Activated CD4-positive, alpha-beta T cell treated with anti-CD3 and anti-CD28 coated beads, Interleukin-2, amount 10 ng/mL, durations not matched to agents 24 days and 14 days (primary cell): ENCODE results near the gene TTLL11. TPM values are rescaled to one million over a fixed set of nuclear protein-coding genes. Genes with fewer than 3 reads are reported as not detected.
"Not testable (repeated sequence)": the region's sequence is repeated elsewhere in the genome, so short reads cannot be mapped to it uniquely, and the experiment has no call there.

Experiments used
- DNase-seq: peaks from one replicate; pipeline ENCODE4 v3.0.0; 2022
- H3K27ac Mint-ChIP-seq: one replicate; pipeline ENCODE4 v1.8.0; 2022; ENCODE audit warnings: mild to moderate bottlenecking, mixed read lengths
- H3K27me3 Mint-ChIP-seq: one replicate; pipeline ENCODE4 v1.8.0; 2022; ENCODE audit warnings: mixed read lengths
- H3K36me3 Mint-ChIP-seq: one replicate; pipeline ENCODE4 v1.8.0; 2022; ENCODE audit warnings: low read depth, mild to moderate bottlenecking, mixed read lengths
- H3K4me1 Mint-ChIP-seq: one replicate; pipeline ENCODE4 v1.8.0; 2021; ENCODE audit warnings: mixed read lengths
- H3K4me3 Mint-ChIP-seq: one replicate; pipeline ENCODE4 v1.8.0; 2022; ENCODE audit warnings: mild to moderate bottlenecking, moderate library complexity, mixed read lengths
- H3K9me3 Mint-ChIP-seq: one replicate; pipeline ENCODE4 v1.8.0; 2021; ENCODE audit warnings: mixed read lengths
- intact Hi-C: fragments of 100-400 bp; cut with micrococcal nuclease; formaldehyde crosslinking; loops from one replicate; pipeline ENCODE4 v1.15.1; 2023
- total RNA-seq: library from RNA; stranded (reverse); gene quantifications from 2 replicates; pipeline ENCODE4 v1.2.3, GENCODE V29; 2022

Gene TTLL11
- total RNA-seq, 1 donor from 2014 or later = 2.4 TPM

DNA sequence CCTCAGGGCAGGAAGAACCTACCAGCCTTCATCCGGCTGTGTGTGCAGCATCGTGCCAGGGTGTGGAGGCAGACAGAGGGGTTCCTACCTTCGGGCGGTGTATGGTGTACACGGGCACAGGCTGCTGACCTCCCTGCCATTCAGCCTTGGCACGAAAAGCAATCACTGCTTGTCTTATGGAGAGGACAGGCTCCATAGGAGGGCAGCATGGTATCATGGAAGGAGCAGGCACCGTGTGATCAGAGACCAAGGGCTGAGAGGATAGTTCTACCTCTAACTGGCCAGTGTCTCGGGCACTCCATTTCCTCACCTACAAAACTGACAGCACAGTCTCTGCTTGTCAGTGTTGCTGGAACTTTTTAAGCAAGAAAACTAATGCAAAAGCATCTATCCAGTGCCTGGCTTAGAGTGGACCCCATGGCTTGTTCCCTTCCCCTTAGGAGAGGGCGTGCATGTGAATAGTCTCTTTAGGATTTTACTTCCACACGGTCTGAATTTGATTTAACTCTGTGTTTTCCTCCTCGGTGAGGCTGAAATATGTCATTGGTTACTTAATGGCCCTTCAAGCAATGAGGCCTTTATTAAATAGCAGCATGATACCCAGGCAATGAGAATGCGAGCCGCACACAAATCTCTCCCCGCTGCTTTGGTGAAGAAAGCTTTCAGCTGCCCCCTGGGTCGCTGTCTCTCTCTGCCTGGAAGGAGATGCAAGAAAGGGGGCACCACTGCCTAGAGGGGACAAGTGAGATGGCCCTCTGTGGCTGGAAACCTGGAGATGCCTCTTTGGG is 22.2 kb downstream of the TTLL11 start:
- Mint-ChIP-seq H3K4me1 (no peaks in the 10 kb centered on the region), H3K27ac (no peak overlapping the region), H3K9me3 (no peaks in the 10 kb centered on the region), H3K36me3 (no peaks in the 10 kb centered on the region), H3K27me3 (no peaks in the 10 kb centered on the region), H3K4me3 (no peak overlapping the region)
- DNase-seq = no peak
- intact Hi-C loops = no loop called here

GRCh38 chr9:122066680-122067079 is 26.4 kb downstream of the TTLL11 start:
- H3K27ac Mint-ChIP-seq, H3K4me3 Mint-ChIP-seq, H3K4me1 Mint-ChIP-seq, H3K27me3 Mint-ChIP-seq, DNase-seq, H3K9me3 Mint-ChIP-seq, intact Hi-C loops, H3K36me3 Mint-ChIP-seq: not testable (repeated sequence)

GRCh38 chr9:122065923-122066629 is 27.0 kb downstream of the TTLL11 start:
- H3K36me3 Mint-ChIP-seq = no peaks in the 10 kb centered on the region
- DNase-seq = no peak
- H3K4me1 Mint-ChIP-seq = no peaks in the 10 kb centered on the region
- intact Hi-C loops = no loop called here
- H3K4me3 Mint-ChIP-seq = no peak overlapping the region
- peaks cover 3% of the 10 kb centered on the region for H3K27me3 Mint-ChIP-seq
- H3K9me3 Mint-ChIP-seq = no peaks in the 10 kb centered on the region
- no peak overlapping the region for H3K27ac Mint-ChIP-seq

DNA sequence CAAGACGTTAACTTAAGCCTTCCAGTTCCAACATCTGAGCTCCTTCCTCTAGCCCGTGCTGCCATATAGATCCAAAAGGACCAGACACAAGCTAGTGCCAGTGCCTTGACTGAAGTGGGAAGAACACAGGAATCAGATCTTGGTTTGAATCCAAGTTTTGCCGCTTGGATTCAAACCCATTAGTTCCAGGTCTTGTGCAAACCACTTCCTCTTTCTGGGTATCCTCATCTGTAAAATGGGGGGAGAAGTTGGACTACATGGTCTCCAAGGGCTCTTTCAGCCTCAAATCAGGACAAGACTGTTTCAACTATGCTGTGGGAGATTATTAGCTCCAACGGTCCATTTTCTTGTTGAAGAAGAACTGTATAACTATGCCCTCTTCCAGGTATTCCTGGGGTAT is 32.6 kb downstream of the TTLL11 start:
- no peak for DNase-seq
- H3K9me3 Mint-ChIP-seq = no peaks in the 10 kb centered on the region
- H3K27me3 Mint-ChIP-seq = peaks cover 3% of the 10 kb centered on the region
- intact Hi-C loops = no loop called here
- H3K4me3 Mint-ChIP-seq = no peak overlapping the region
- no peaks in the 10 kb centered on the region for H3K36me3 Mint-ChIP-seq
- no peaks in the 10 kb centered on the region for H3K4me1 Mint-ChIP-seq
- no peak overlapping the region for H3K27ac Mint-ChIP-seq

- Mint-ChIP-seq H3K9me3 (no peaks in the 10 kb centered on the region), H3K27ac (no peak overlapping the region), H3K27me3 (peaks cover 3% of the 10 kb centered on the region), H3K36me3 (no peaks in the 10 kb centered on the region), H3K4me1 (no peaks in the 10 kb centered on the region), H3K4me3 (no peak overlapping the region)
- DNase-seq = no peak
- intact Hi-C loops = loop anchor here (10.0 kb wide), 1 partner anchor 65 kb away; no protein-coding TSS in a partner anchor
These were observed 33.2 kb downstream of the TTLL11 start for GRCh38 chr9:122059955-122060324.

GRCh38 chr9:122059214-122059954 is 33.7 kb downstream of the TTLL11 start:
- Mint-ChIP-seq H3K9me3 (no peaks in the 10 kb centered on the region), H3K4me1 (no peaks in the 10 kb centered on the region)

DNA sequence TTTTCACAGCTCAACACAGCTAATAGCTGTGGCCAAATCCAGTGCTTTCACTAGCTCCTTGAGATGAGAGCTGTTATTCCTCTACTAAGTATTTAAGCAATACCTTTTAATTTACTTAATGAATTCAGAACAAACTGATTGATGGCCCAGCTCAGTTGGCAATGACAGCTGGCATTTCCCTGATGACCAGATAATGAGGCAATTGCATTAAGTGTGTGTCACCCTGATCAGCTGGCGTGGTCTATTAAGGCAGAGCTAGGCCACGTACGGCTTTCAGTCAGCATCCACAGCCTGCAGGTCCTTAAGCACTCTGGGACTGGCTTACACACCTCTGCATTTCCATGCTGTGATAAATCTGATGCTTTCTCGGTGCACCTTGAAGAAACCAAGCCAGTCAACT is 34.4 kb downstream of the TTLL11 start:
- Mint-ChIP-seq H3K4me1 (no peaks in the 10 kb centered on the region), H3K36me3 (no peaks in the 10 kb centered on the region), H3K27me3 (no peaks in the 10 kb centered on the region), H3K4me3 (no peak overlapping the region), H3K9me3 (no peaks in the 10 kb centered on the region), H3K27ac (no peak overlapping the region)
- DNase-seq = no peak
- intact Hi-C loops = loop anchor here (10.0 kb wide), 1 partner anchor 64 kb away; no protein-coding TSS in a partner anchor

More at GRCh38 chr9:122059214-122059954, 33.7 kb downstream of the TTLL11 start:
- Mint-ChIP-seq H3K27me3 (peaks cover under 1% of the 10 kb centered on the region), H3K27ac (no peak overlapping the region), H3K36me3 (no peaks in the 10 kb centered on the region), H3K4me3 (no peak overlapping the region)
- intact Hi-C loops = loop anchor here (10.0 kb wide), 1 partner anchor 65 kb away; no protein-coding TSS in a partner anchor
- DNase-seq = no peak

DNA sequence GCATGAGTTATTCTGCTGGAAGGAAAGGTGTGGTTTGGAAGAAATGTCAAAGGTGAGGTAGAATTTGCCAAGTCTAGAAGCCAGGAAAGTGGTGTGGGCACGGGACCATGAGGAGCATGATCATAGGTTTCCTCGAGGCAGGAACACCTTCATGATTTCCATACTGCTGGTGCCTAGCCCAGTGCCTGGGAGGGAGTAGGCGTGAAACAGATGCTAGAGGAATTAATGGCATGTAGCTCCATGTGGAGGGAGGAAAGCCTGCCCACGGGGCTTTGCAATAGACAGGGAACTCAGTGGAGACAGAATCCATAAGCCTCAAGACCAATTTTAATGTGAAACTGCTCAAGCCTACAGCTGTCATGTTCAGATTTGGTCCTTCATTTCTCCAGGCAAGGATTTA is 35.1 kb downstream of the TTLL11 start:
- Mint-ChIP-seq H3K36me3 (no peaks in the 10 kb centered on the region), H3K27ac (no peak overlapping the region), H3K4me3 (no peak overlapping the region), H3K4me1 (no peaks in the 10 kb centered on the region), H3K27me3 (no peaks in the 10 kb centered on the region), H3K9me3 (no peaks in the 10 kb centered on the region)
- DNase-seq = no peak
- intact Hi-C loops = loop anchor here (10.0 kb wide), 1 partner anchor 63 kb away; no protein-coding TSS in a partner anchor

GRCh38 chr9:122057211-122057610 is 35.9 kb downstream of the TTLL11 start:
- no peaks in the 10 kb centered on the region for H3K27me3 Mint-ChIP-seq
- H3K4me3 Mint-ChIP-seq = no peak overlapping the region

DNA sequence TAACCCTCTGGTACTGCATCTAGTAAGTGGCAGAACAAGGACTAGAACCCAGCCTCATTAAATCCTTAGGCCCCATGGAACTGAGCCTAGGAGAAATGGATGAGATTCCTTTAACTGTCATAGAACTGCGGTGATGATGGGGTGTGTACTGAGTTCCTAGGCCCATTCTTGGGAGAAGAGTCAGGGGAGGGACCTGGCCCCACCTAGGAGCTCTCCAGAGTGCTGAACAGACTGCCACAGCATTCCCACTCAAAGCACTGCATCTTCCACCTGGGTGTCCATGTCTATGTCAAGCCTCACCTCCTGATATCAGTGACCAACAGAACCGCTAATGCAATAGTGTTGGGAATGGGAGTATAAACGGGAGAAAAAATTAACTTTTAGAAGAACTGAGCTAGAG is 36.6 kb downstream of the TTLL11 start:
- DNase-seq = no peak

More at GRCh38 chr9:122057211-122057610, 35.9 kb downstream of the TTLL11 start:
- Mint-ChIP-seq H3K36me3 (no peaks in the 10 kb centered on the region), H3K27ac (no peak overlapping the region), H3K9me3 (no peaks in the 10 kb centered on the region), H3K4me1 (no peaks in the 10 kb centered on the region)
- intact Hi-C loops = loop anchor here (10.0 kb wide), 1 partner anchor 62 kb away; no protein-coding TSS in a partner anchor
- no peak for DNase-seq

DNA sequence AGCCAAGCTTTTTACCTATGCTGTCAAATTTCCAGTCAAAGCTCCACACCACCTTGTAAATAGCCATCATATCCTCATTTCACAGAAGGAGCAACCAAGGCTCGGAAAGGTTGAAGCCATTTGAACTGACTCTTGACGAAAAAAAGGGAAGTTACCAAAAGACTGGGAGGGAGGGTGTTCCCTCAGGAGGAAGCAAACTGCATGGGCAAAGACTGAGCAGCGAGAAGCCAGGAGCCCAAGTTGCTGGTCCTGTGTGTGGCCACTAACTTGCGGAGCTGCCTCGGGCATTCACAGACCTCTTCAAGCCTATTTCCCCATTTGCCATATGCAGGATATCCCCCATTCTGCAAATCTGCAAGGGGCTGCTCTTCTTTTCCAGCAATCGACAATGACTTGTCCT is 37.4 kb downstream of the TTLL11 start:
- Mint-ChIP-seq H3K36me3 (no peaks in the 10 kb centered on the region), H3K9me3 (no peaks in the 10 kb centered on the region), H3K4me1 (peaks cover 7% of the 10 kb centered on the region), H3K4me3 (no peak overlapping the region), H3K27ac (no peak overlapping the region), H3K27me3 (peaks cover 3% of the 10 kb centered on the region)
- DNase-seq = no peak
- intact Hi-C loops = loop anchor here (10.0 kb wide), 1 partner anchor 61 kb away; no protein-coding TSS in a partner anchor

More for the DNA sequence above, 36.6 kb downstream of the TTLL11 start:
- Mint-ChIP-seq H3K9me3 (no peaks in the 10 kb centered on the region), H3K27me3 (peaks cover under 1% of the 10 kb centered on the region), H3K27ac (no peak overlapping the region), H3K4me1 (peaks cover 5% of the 10 kb centered on the region), H3K36me3 (no peaks in the 10 kb centered on the region), H3K4me3 (no peak overlapping the region)
- intact Hi-C loops = loop anchor here (10.0 kb wide), 1 partner anchor 62 kb away; no protein-coding TSS in a partner anchor

DNA sequence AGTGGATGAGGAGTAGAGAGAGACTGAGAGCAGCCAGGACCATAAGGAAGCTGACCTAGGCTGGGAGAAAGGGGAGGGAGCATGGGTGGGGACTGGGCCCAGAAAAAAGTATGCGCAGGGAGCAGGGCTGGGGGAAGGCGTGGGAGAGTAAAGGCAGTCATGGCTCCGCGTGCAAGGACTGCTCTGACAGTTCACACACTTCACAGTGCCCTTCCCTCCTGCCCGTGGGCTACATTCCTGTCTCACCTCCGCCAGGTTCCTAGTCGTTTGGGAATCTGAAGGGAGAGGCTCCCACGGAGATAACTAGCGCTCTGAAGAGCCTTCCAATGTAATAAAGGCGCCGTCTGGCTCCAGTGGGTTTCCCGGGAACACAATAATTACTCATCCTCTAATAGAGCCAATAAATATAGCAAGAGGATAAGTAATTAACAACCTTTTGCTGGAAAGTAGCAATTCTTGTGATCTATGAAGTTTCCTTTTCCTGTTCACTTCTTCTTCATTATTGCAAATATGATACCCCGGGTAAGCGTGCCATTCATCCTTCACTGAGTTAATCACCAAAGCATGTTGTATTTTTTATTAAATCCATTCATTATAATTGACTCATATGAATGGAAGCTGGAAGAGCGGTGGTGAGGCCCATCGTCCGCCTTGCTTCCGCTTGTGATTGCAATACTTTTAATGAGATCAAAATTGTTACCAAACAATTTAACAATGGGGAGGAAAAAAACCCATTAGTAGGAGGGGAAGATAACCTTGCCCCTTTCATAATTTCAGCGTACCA is 39.3 kb downstream of the TTLL11 start:
- no peak for DNase-seq
- Mint-ChIP-seq H3K4me3 (no peak overlapping the region), H3K27me3 (peaks cover 3% of the 10 kb centered on the region)

GRCh38 chr9:122053064-122053463 is 40.0 kb downstream of the TTLL11 start:
- peaks cover 3% of the 10 kb centered on the region for H3K27me3 Mint-ChIP-seq
- H3K4me3 Mint-ChIP-seq = no peak overlapping the region
- H3K27ac Mint-ChIP-seq = no peak overlapping the region
- intact Hi-C loops = loop anchor here (5.0 to 10.0 kb wide), 2 partner anchors 39 to 58 kb away; partner anchors contain the start of gene TTLL11
- H3K9me3 Mint-ChIP-seq = no peaks in the 10 kb centered on the region
- H3K36me3 Mint-ChIP-seq = no peaks in the 10 kb centered on the region
- no peak for DNase-seq
- peaks cover 7% of the 10 kb centered on the region for H3K4me1 Mint-ChIP-seq

More for the DNA sequence above, 39.3 kb downstream of the TTLL11 start:
- Mint-ChIP-seq H3K9me3 (no peaks in the 10 kb centered on the region), H3K36me3 (no peaks in the 10 kb centered on the region), H3K27ac (no peak overlapping the region), H3K4me1 (peaks cover 7% of the 10 kb centered on the region)
- intact Hi-C loops = loop anchor here (5.0 to 10.0 kb wide), 2 partner anchors 39 to 59 kb away; partner anchors contain the start of gene TTLL11
